HUES64 (cell line): ENCODE data around the gene KIF3C. TPM values are rescaled to one million over a fixed set of nuclear protein-coding genes. Genes with fewer than 3 reads are reported as not detected.
"Not testable (repeated sequence)": the region's sequence is repeated elsewhere in the genome, so short reads cannot be mapped to it uniquely, and the experiment has no call there.

Source experiments
- H3K27ac ChIP-seq: 2 replicates; pipeline ENCODE4 v1.7.0; 2013; ENCODE audit warnings: low read depth, low read length, inconsistent platforms
- H3K27me3 ChIP-seq: 2 replicates; pipeline ENCODE4 v1.6.1; 2013; ENCODE audit warnings: mild to moderate bottlenecking, low read length; ENCODE audit not compliant: insufficient read depth
- H3K36me3 ChIP-seq: 2 replicates; pipeline ENCODE4 v1.6.1; 2013; ENCODE audit warnings: mild to moderate bottlenecking, low read length; ENCODE audit not compliant: insufficient read depth
- H3K4me1 ChIP-seq: 2 replicates; pipeline ENCODE4 v1.6.1; 2013; ENCODE audit warnings: mild to moderate bottlenecking, low read length, moderate library complexity; ENCODE audit not compliant: insufficient read depth
- H3K4me3 ChIP-seq: 2 replicates; pipeline ENCODE4 v1.5.1; 2013; ENCODE audit warnings: mild to moderate bottlenecking, low read length, moderate library complexity
- H3K9ac ChIP-seq: 2 replicates; pipeline ENCODE4 v1.6.1; 2013; ENCODE audit warnings: mild to moderate bottlenecking, low read depth, low read length
- H3K9me3 ChIP-seq: 2 replicates; pipeline ENCODE4 v1.6.1; 2013; ENCODE audit warnings: low read depth, low read length; ENCODE audit not compliant: insufficient read depth
- WGBS: fragments of 150-250, 120-280 bp; methylation state at CpG from one replicate; pipeline ENCODE4 v1.1.7; 2013; ENCODE audit warnings: missing lambda C conversion rate; 5-methylcytosine and 5-hydroxymethylcytosine counted together
- polyA plus RNA-seq, 2 experiments: library from polyadenylated mRNA; stranded (reverse); fragments of 50-300 nt; gene quantifications; one replicate each; pipeline ENCODE4 v1.2.3, GENCODE V29; 2013

KIF3C gene
- polyA plus RNA-seq (2013, experiment 1 of 2) = 28.7 TPM
- 28.9 TPM for polyA plus RNA-seq (2013, experiment 2 of 2)

- H3K36me3 ChIP-seq = peaks cover 12% of the 10 kb centered on the region
- peak within 1 kb of the TSS; percentile 77 for H3K27ac ChIP-seq
- peak within 1 kb of the TSS; percentile 91 for H3K4me3 ChIP-seq
- under 1% methylated on average over 58 of the region's 58 CpGs for WGBS
- H3K9me3 ChIP-seq = no peaks in the 10 kb centered on the region
- peaks cover 11% of the 10 kb centered on the region for H3K4me1 ChIP-seq
- peak within 1 kb of the TSS; percentile 75 for H3K9ac ChIP-seq
- H3K27me3 ChIP-seq = no peaks in the 10 kb centered on the region
These were observed at the start of gene KIF3C for GRCh38 chr2:25982273-25982967. Gene KIF3C, minus strand, starts transcription at chr2:25982497. Its CDS starts 580 bp downstream, at chr2:25981917.

GRCh38 chr2:26028083-26028482 is 45.8 kb upstream of the KIF3C start:
- H3K27me3 ChIP-seq, H3K9me3 ChIP-seq, H3K4me3 ChIP-seq, H3K4me1 ChIP-seq, H3K36me3 ChIP-seq, H3K27ac ChIP-seq, H3K9ac ChIP-seq: not testable (repeated sequence)
- 95% methylated on average over 16 of the region's 16 CpGs for WGBS

- H3K4me3 ChIP-seq = no peak overlapping the region
- H3K27ac ChIP-seq = no peak overlapping the region
- no peaks in the 10 kb centered on the region for H3K27me3 ChIP-seq
- no peaks in the 10 kb centered on the region for H3K4me1 ChIP-seq
- H3K9ac ChIP-seq = no peak overlapping the region
- no peaks in the 10 kb centered on the region for H3K9me3 ChIP-seq
- H3K36me3 ChIP-seq = no peaks in the 10 kb centered on the region
These were observed 43.2 kb upstream of the KIF3C start for GRCh38 chr2:26025509-26025908.

GRCh38 chr2:26024260-26024659 is 42.0 kb upstream of the KIF3C start:
- Histone ChIP-seq H3K27me3 (no peaks in the 10 kb centered on the region), H3K9ac (no peak overlapping the region), H3K36me3 (no peaks in the 10 kb centered on the region), H3K4me3 (no peak overlapping the region), H3K27ac (no peak overlapping the region), H3K4me1 (no peaks in the 10 kb centered on the region), H3K9me3 (no peaks in the 10 kb centered on the region)
- WGBS = 90% methylated on average over 2 of the region's 2 CpGs

GRCh38 chr2:26020231-26020640 is 37.9 kb upstream of the KIF3C start:
- Histone ChIP-seq H3K27ac (no peak overlapping the region), H3K4me1 (peaks cover 9% of the 10 kb centered on the region), H3K27me3 (no peaks in the 10 kb centered on the region), H3K9me3 (no peaks in the 10 kb centered on the region), H3K9ac (no peak overlapping the region), H3K4me3 (no peak overlapping the region), H3K36me3 (no peaks in the 10 kb centered on the region)
- 82% methylated on average over 4 of the region's 4 CpGs for WGBS

GRCh38 chr2:26018184-26019055 is 36.1 kb upstream of the KIF3C start:
- no peaks in the 10 kb centered on the region for H3K36me3 ChIP-seq
- H3K27me3 ChIP-seq = no peaks in the 10 kb centered on the region
- H3K4me1 ChIP-seq = peaks cover 9% of the 10 kb centered on the region
- no peak overlapping the region for H3K4me3 ChIP-seq
- WGBS = 66% methylated on average over 3 of the region's 3 CpGs
- no peak overlapping the region for H3K9ac ChIP-seq
- H3K9me3 ChIP-seq = no peaks in the 10 kb centered on the region
- no peak overlapping the region for H3K27ac ChIP-seq

GRCh38 chr2:26017464-26018183 is 35.3 kb upstream of the KIF3C start:
- no peaks in the 10 kb centered on the region for H3K36me3 ChIP-seq
- no peaks in the 10 kb centered on the region for H3K9me3 ChIP-seq
- H3K4me3 ChIP-seq = no peak overlapping the region
- 93% methylated on average over 5 of the region's 5 CpGs for WGBS
- no peak overlapping the region for H3K9ac ChIP-seq
- H3K27ac ChIP-seq = no peak overlapping the region
- no peaks in the 10 kb centered on the region for H3K27me3 ChIP-seq
- H3K4me1 ChIP-seq = peaks cover 11% of the 10 kb centered on the region

- WGBS = 95% methylated on average over 4 of the region's 4 CpGs
These were observed 34.4 kb upstream of the KIF3C start for GRCh38 chr2:26016706-26017045.

GRCh38 chr2:26016012-26016705 is 33.9 kb upstream of the KIF3C start:
- Histone ChIP-seq H3K4me1 (peaks cover 23% of the 10 kb centered on the region), H3K36me3 (no peaks in the 10 kb centered on the region), H3K4me3 (no peak overlapping the region), H3K27ac (no peak overlapping the region), H3K9ac (no peak overlapping the region), H3K9me3 (no peaks in the 10 kb centered on the region), H3K27me3 (no peaks in the 10 kb centered on the region)
- WGBS = 91% methylated on average over 13 of the region's 13 CpGs

More at GRCh38 chr2:26016706-26017045, 34.4 kb upstream of the KIF3C start:
- not testable (repeated sequence) for H3K27ac ChIP-seq, H3K27me3 ChIP-seq, H3K4me3 ChIP-seq, H3K36me3 ChIP-seq, H3K9ac ChIP-seq, H3K9me3 ChIP-seq
- H3K4me1 ChIP-seq = peaks cover 21% of the 10 kb centered on the region

- WGBS = 94% methylated on average over 1 of the region's 1 CpG
- Histone ChIP-seq H3K4me1 (peaks cover 23% of the 10 kb centered on the region), H3K9ac (no peak overlapping the region), H3K9me3 (no peaks in the 10 kb centered on the region), H3K27ac (no peak overlapping the region), H3K36me3 (no peaks in the 10 kb centered on the region), H3K4me3 (no peak overlapping the region), H3K27me3 (no peaks in the 10 kb centered on the region)
These were observed 31.4 kb upstream of the KIF3C start for GRCh38 chr2:26013668-26014067.
